HCT116 (cell line): ENCODE measurements around the gene CEACAM18. TPM values are rescaled to one million over a fixed set of nuclear protein-coding genes. Genes with fewer than 3 reads are reported as not detected.

Source experiments
- ATAC-seq: fragments of 200-7000 bp; cut with Tn5 transposase; 2 replicates; pipeline ENCODE4 v1.9.1; 2020; ENCODE audit warnings: mild to moderate bottlenecking, moderate library complexity
- BruUV-seq: library from RNA; stranded (reverse); fragments of 400-500 nt; replicated peaks from 2 replicates; lab custom pipeline; 2021; lab: Mats Ljungman, UMichigan
- CTCF ChIA-PET: fragments of 300-600 bp; sonication (Branson Sonifier 250); formaldehyde crosslinking; loops from one replicate; lab custom pipeline; 2021; ENCODE audit warnings: antibody characterized with exemption; lab: Charles Lee
- POLR2A ChIA-PET: fragments of 300-600, 350-600 bp; sonication (Branson Sonifier 250); formaldehyde crosslinking; loops from one replicate; lab custom pipeline; 2021; ENCODE audit warnings: antibody characterized with exemption; lab: Charles Lee
- RAD21 ChIA-PET, 2 experiments: fragments of 300-600 bp; sonication (Branson Sonifier 250); formaldehyde crosslinking; loops; one replicate each; lab custom pipeline; 2023; ENCODE audit warnings: low total read pairs in 2 of 2; ENCODE audit not compliant: uncharacterized antibody in 2 of 2, unreplicated experiment in 2 of 2, low non-redundant PET in 1 of 2; lab: Charles Lee
- DNase-seq: peaks from one replicate; pipeline ENCODE4 v3.0.0-alpha.2; 2010; ENCODE audit warnings: low read depth, low spot score
- H2AFZ ChIP-seq: fragments of 200-600 bp; shearing (Covaris generic), sonication (generic); 2 replicates; pipeline ENCODE4 v1.6.1; 2017; ENCODE audit warnings: low read depth, mixed run types, mixed read lengths, antibody characterized with exemption, low read length; ENCODE audit not compliant: poor library complexity, severe bottlenecking
- H3K27ac ChIP-seq: 2 replicates; pipeline ENCODE4 v1.5.1; 2012; ENCODE audit warnings: low read depth, low read length
- H3K27me3 ChIP-seq: fragments of 200-600 bp; sonication (generic); 2 replicates; pipeline ENCODE4 v1.6.1; 2016; ENCODE audit warnings: mixed run types, low read length, mixed read lengths; ENCODE audit not compliant: insufficient read depth
- H3K36me3 ChIP-seq, 2 experiments: fragments of 200-500 bp in 1 of 2; fragments of 200-600 bp in 1 of 2; sonication (Bioruptor generic) in 1 of 2; sonication (generic) in 1 of 2; 2 replicates each; pipeline versions ENCODE4 v1.5.1 to v1.6.1; 2014 to 2016; ENCODE audit warnings: low read length in 2 of 2, inconsistent platforms in 1 of 2, mixed read lengths in 1 of 2, mixed run types in 1 of 2; ENCODE audit not compliant: insufficient read depth in 2 of 2, control insufficient read depth in 1 of 2
- H3K4me1 ChIP-seq, 2 experiments: fragments of 200-600 bp in 1 of 2; sonication (generic) in 1 of 2; 2 replicates each; pipeline versions ENCODE4 v1.5.1 to v1.6.1; 2012 to 2017; ENCODE audit warnings: low read length in 2 of 2, inconsistent platforms in 1 of 2, mild to moderate bottlenecking in 1 of 2, mixed read lengths in 1 of 2, mixed run types in 1 of 2, moderate library complexity in 1 of 2; ENCODE audit not compliant: insufficient read depth in 2 of 2, control insufficient read depth in 1 of 2
- H3K4me2 ChIP-seq: fragments of 200-600 bp; sonication (generic); 2 replicates; pipeline ENCODE4 v1.6.1; 2017; ENCODE audit warnings: mixed run types, low read length, mixed read lengths
- H3K4me3 ChIP-seq, 2 experiments: fragments of 200-600 bp in 1 of 2; sonication (generic) in 1 of 2; replicated peaks in 1 of 2; 2 replicates each; pipeline ENCODE4 v1.5.1; 2011 to 2016; ENCODE audit warnings: low read length in 2 of 2, control low read depth in 1 of 2, low read depth in 1 of 2, mild to moderate bottlenecking in 1 of 2, mixed read lengths in 1 of 2, mixed run types in 1 of 2
- H3K79me2 ChIP-seq: fragments of 200-600 bp; sonication (generic); 2 replicates; pipeline ENCODE4 v1.6.1; 2017; ENCODE audit warnings: mild to moderate bottlenecking, mixed run types, low read length, moderate library complexity, mixed read lengths; ENCODE audit not compliant: insufficient read depth
- H3K9ac ChIP-seq: fragments of 200-600 bp; sonication (generic); 2 replicates; pipeline ENCODE4 v1.6.1; 2016; ENCODE audit warnings: low read length, mixed read lengths
- H3K9me2 ChIP-seq: fragments of 200-600 bp; sonication (generic), shearing (Covaris generic); 2 replicates; pipeline ENCODE4 v1.6.1; 2017; ENCODE audit warnings: mixed run types, mild to moderate bottlenecking, moderate library complexity; ENCODE audit not compliant: insufficient read depth
- H3K9me3 ChIP-seq, 2 experiments: fragments of 200-500 bp in 1 of 2; fragments of 200-600 bp in 1 of 2; sonication (Bioruptor generic) in 1 of 2; sonication (generic) in 1 of 2; 2 replicates each; pipeline ENCODE4 v1.6.1; 2014 to 2017; ENCODE audit warnings: low read length in 2 of 2, mixed read lengths in 2 of 2, inconsistent platforms in 1 of 2, low read depth in 1 of 2, mild to moderate bottlenecking in 1 of 2, mixed run types in 1 of 2, moderate library complexity in 1 of 2; ENCODE audit not compliant: control insufficient read depth in 1 of 2, insufficient read depth in 1 of 2
- H4K20me1 ChIP-seq: fragments of 200-600 bp; sonication (generic), shearing (Covaris generic); 2 replicates; pipeline ENCODE4 v1.6.1; 2017; ENCODE audit warnings: mixed run types, mild to moderate bottlenecking, moderate library complexity; ENCODE audit not compliant: insufficient read depth
- CEBPB ChIP-seq: IDR thresholded peaks from 2 replicates; pipeline ENCODE4 v1.6.1; 2012; ENCODE audit warnings: low read depth
- EGR1 ChIP-seq: IDR thresholded peaks from 2 replicates; pipeline ENCODE4 v1.6.1; 2012; ENCODE audit warnings: low read depth
- ELF1 ChIP-seq: IDR thresholded peaks from 2 replicates; pipeline ENCODE4 v1.6.1; 2012; ENCODE audit warnings: low read depth, borderline replicate concordance
- EZH2 ChIP-seq: fragments of 200-600 bp; sonication (generic); IDR thresholded peaks from 2 replicates; pipeline ENCODE4 v1.6.1; 2017; ENCODE audit warnings: antibody characterized with exemption, mixed run types
- EZH2phosphoT487 ChIP-seq: fragments of 200-600 bp; IDR thresholded peaks from 2 replicates; pipeline ENCODE4 v1.6.1; 2018; ENCODE audit warnings: antibody characterized with exemption, borderline replicate concordance
- JUND ChIP-seq: IDR thresholded peaks from 2 replicates; pipeline ENCODE4 v1.6.1; 2012
- POLR2A ChIP-seq: IDR thresholded peaks from 2 replicates; pipeline ENCODE4 v1.7.0; 2011; ENCODE audit warnings: borderline replicate concordance; ENCODE audit not compliant: insufficient read depth, insufficient read length; ENCODE audit errors: extremely low read depth
- POLR2AphosphoS5 ChIP-seq: IDR thresholded peaks from 2 replicates; pipeline ENCODE4 v1.6.1; 2011; ENCODE audit warnings: mild to moderate bottlenecking, low read depth, low read length, moderate library complexity
- SIN3A ChIP-seq: IDR thresholded peaks from 2 replicates; pipeline ENCODE4 v1.6.1; 2012; ENCODE audit warnings: low read depth
- SP1 ChIP-seq: IDR thresholded peaks from 2 replicates; pipeline ENCODE4 v1.6.1; 2012; ENCODE audit warnings: low read depth
- TCF7L2 ChIP-seq: IDR thresholded peaks from 2 replicates; pipeline ENCODE4 v1.7.0; 2011; ENCODE audit warnings: borderline replicate concordance, inconsistent platforms; ENCODE audit not compliant: insufficient read depth, insufficient read length; ENCODE audit errors: extremely low read depth
- YY1 ChIP-seq: IDR thresholded peaks from 2 replicates; pipeline ENCODE4 v1.6.1; 2011; ENCODE audit warnings: low read length, low read depth, moderate library complexity, mild to moderate bottlenecking; ENCODE audit not compliant: insufficient replicate concordance; ENCODE audit errors: extremely low read depth
- ZFX ChIP-seq: fragments of 450-650 bp; IDR thresholded peaks from 2 replicates; pipeline ENCODE4 v1.6.1; 2017
- ZNF274 ChIP-seq: fragments of 200-500 bp; sonication (Bioruptor generic); IDR thresholded peaks from 2 replicates; pipeline ENCODE4 v1.6.1; 2014; ENCODE audit warnings: mild to moderate bottlenecking, low read depth, low read length, inconsistent platforms
- intact Hi-C: fragments of 100-400 bp; cut with micrococcal nuclease; formaldehyde crosslinking; loops from 2 replicates; pipeline ENCODE4 v1.10.0; 2022
- total RNA-seq: library from RNA; stranded (reverse); gene quantifications from one replicate; pipeline ENCODE4 v1.2.1, GENCODE V29; 2021; ENCODE audit not compliant: unreplicated experiment
- TF ChIP-seq, protein P1 (sequence below): IDR thresholded peaks from 2 replicates; pipeline ENCODE4 v1.6.1; 2012; ENCODE audit warnings: low read depth
- TF ChIP-seq, protein P2 (sequence below): IDR thresholded peaks from 2 replicates; pipeline ENCODE4 v1.6.1; 2012
- TF ChIP-seq, protein P3 (sequence below): IDR thresholded peaks from 2 replicates; pipeline ENCODE4 v1.6.1; 2011; ENCODE audit warnings: mild to moderate bottlenecking, low read length, moderate library complexity; ENCODE audit not compliant: insufficient replicate concordance; ENCODE audit errors: extremely low read depth
- TF ChIP-seq, protein P4 (sequence below): IDR thresholded peaks from 2 replicates; pipeline ENCODE4 v1.6.1; 2012

Gene CEACAM18
- total RNA-seq, 1 experiment from 2014 or later, result not detected

DNA sequence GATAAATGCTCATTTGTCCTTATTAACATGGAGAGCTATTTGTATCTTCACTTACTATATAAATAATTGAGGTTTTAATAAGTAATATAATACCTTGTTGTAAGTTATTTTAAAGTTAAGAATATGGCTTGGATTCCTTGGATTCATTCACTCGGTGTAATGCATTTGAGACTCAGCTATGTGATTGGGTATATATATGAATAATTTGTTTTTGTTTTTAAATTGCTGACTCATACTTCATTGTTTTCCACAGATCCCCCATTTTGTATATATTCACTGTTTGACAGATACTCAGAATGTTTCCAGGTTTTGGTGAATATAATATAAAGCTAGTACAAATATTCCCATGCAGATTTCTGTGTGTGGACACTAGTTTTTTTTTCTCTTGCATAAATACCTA, 6.8 kb upstream of the CEACAM18 start:
- intact Hi-C loops, result no loop called here
- Histone ChIP-seq H3K4me3 (no peak overlapping the region), H3K27me3 (peaks cover 17% of the 10 kb centered on the region), H3K9me3 (no peaks in the 10 kb centered on the region), H3K27ac (no peak overlapping the region), H3K4me1 (peaks cover 4 to 13% of the 10 kb centered on the region in 2 experiments; a peak in 2 of 4 replicates), H3K79me2 (no peaks in the 10 kb centered on the region), H4K20me1 (no peaks in the 10 kb centered on the region), H3K4me2 (no peak overlapping the region), H3K9me2 (no peaks in the 10 kb centered on the region), H3K36me3 (no peaks in the 10 kb centered on the region), H2AFZ (no peak overlapping the region), H3K9ac (no peak overlapping the region)
- no TSS peak for BruUV-seq
- no peak for ATAC-seq
- RAD21 ChIA-PET, result no interaction called here
- TF ChIP-seq EZH2 (no peak), YY1 (no peak), ELF1 (no peak), ZFX (no peak), POLR2A (no peak), CEBPB (no peak), EGR1 (no peak), JUND (no peak), ZNF274 (no peak), TCF7L2 (no peak), EZH2phosphoT487 (no peak), SP1 (no peak), SIN3A (no peak), POLR2AphosphoS5 (no peak)
- TF ChIP-seq, protein P1, sequence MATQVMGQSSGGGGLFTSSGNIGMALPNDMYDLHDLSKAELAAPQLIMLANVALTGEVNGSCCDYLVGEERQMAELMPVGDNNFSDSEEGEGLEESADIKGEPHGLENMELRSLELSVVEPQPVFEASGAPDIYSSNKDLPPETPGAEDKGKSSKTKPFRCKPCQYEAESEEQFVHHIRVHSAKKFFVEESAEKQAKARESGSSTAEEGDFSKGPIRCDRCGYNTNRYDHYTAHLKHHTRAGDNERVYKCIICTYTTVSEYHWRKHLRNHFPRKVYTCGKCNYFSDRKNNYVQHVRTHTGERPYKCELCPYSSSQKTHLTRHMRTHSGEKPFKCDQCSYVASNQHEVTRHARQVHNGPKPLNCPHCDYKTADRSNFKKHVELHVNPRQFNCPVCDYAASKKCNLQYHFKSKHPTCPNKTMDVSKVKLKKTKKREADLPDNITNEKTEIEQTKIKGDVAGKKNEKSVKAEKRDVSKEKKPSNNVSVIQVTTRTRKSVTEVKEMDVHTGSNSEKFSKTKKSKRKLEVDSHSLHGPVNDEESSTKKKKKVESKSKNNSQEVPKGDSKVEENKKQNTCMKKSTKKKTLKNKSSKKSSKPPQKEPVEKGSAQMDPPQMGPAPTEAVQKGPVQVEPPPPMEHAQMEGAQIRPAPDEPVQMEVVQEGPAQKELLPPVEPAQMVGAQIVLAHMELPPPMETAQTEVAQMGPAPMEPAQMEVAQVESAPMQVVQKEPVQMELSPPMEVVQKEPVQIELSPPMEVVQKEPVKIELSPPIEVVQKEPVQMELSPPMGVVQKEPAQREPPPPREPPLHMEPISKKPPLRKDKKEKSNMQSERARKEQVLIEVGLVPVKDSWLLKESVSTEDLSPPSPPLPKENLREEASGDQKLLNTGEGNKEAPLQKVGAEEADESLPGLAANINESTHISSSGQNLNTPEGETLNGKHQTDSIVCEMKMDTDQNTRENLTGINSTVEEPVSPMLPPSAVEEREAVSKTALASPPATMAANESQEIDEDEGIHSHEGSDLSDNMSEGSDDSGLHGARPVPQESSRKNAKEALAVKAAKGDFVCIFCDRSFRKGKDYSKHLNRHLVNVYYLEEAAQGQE, result no peak
- TF ChIP-seq, protein P2, sequence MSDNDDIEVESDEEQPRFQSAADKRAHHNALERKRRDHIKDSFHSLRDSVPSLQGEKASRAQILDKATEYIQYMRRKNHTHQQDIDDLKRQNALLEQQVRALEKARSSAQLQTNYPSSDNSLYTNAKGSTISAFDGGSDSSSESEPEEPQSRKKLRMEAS, result no peak
- TF ChIP-seq, protein P3, sequence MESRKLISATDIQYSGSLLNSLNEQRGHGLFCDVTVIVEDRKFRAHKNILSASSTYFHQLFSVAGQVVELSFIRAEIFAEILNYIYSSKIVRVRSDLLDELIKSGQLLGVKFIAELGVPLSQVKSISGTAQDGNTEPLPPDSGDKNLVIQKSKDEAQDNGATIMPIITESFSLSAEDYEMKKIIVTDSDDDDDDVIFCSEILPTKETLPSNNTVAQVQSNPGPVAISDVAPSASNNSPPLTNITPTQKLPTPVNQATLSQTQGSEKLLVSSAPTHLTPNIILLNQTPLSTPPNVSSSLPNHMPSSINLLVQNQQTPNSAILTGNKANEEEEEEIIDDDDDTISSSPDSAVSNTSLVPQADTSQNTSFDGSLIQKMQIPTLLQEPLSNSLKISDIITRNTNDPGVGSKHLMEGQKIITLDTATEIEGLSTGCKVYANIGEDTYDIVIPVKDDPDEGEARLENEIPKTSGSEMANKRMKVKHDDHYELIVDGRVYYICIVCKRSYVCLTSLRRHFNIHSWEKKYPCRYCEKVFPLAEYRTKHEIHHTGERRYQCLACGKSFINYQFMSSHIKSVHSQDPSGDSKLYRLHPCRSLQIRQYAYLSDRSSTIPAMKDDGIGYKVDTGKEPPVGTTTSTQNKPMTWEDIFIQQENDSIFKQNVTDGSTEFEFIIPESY, result no peak
- TF ChIP-seq, protein P4, sequence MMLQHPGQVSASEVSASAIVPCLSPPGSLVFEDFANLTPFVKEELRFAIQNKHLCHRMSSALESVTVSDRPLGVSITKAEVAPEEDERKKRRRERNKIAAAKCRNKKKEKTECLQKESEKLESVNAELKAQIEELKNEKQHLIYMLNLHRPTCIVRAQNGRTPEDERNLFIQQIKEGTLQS, result no peak
- POLR2A ChIA-PET, result interaction anchor here (0.5 kb wide), 1 partner anchor 46 kb away, joined by 5 read pairs; no protein-coding TSS in a partner anchor
- no peak for DNase-seq
- CTCF ChIA-PET, result interaction anchor here (1.3 to 5.3 kb wide), 4 partner anchors 10 to 189 kb away, joined by 4 to 35 read pairs (median 12); no protein-coding TSS in a partner anchor
